B cell (primary cell): ENCODE measurements around the gene HBM.

ENCODE experiments used
- EZH2 ChIP-seq: IDR thresholded peaks from 2 replicates; pipeline ENCODE4 v1.6.1; 2012; ENCODE audit warnings: borderline replicate concordance, low read depth, mild to moderate bottlenecking, moderate library complexity, low read length; ENCODE audit not compliant: insufficient read depth, poor library complexity, severe bottlenecking
- TF ChIP-seq, protein P1 (sequence below): fragments of 200-600 bp; IDR thresholded peaks from one replicate; pipeline ENCODE4 v1.8.0; 2022; ENCODE audit warnings: antibody characterized with exemption, mild to moderate bottlenecking

DNA sequence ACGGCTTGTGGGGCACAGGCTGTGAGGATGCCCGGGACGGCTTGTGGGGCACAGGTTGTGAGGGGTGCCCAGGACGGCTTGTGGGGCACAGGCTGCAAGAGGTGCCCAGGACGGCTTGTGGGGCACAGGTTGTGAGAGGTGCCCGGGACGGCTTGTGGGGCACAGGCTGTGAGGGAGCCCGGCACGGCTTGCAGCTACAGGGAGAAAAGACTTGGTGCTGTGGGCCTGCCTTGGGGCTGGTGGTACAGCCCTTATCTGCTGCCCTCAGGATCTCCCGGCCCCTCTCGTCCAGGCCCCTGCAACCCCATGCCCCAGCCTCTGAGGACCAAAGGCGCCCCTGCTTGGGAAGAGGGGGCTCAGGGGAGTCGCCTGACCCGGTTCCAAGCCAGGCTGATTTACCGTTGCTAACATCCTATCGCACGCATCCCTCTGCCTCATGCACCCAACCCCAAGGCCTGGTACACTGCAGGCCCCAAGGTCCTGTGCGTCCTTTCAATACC lies 5.0 kb upstream of the HBM start:
- TF ChIP-seq, protein P1, sequence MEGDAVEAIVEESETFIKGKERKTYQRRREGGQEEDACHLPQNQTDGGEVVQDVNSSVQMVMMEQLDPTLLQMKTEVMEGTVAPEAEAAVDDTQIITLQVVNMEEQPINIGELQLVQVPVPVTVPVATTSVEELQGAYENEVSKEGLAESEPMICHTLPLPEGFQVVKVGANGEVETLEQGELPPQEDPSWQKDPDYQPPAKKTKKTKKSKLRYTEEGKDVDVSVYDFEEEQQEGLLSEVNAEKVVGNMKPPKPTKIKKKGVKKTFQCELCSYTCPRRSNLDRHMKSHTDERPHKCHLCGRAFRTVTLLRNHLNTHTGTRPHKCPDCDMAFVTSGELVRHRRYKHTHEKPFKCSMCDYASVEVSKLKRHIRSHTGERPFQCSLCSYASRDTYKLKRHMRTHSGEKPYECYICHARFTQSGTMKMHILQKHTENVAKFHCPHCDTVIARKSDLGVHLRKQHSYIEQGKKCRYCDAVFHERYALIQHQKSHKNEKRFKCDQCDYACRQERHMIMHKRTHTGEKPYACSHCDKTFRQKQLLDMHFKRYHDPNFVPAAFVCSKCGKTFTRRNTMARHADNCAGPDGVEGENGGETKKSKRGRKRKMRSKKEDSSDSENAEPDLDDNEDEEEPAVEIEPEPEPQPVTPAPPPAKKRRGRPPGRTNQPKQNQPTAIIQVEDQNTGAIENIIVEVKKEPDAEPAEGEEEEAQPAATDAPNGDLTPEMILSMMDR, result no peak
- no peak for TF ChIP-seq EZH2
